Measurements from ENCODE around the gene GAA.

GAA gene

GRCh38 chr17:80070375-80071115 lies 30.8 kb upstream of the GAA start:
- Histone ChIP-seq H3K27me3 (ENCODE audit: insufficient read depth, poor library complexity, severe bottlenecking) (no peaks in the 10 kb centered on the region), H3K36me3 (ENCODE audit: low read depth) (no peaks in the 10 kb centered on the region), H3K4me3 (ENCODE audit: severe bottlenecking) (no peak overlapping the region), H3K9me3 (ENCODE audit: severe bottlenecking) (no peaks in the 10 kb centered on the region), H3K4me1 (ENCODE audit: insufficient read depth, poor library complexity, severe bottlenecking) (no peaks in the 10 kb centered on the region), H3K27ac (ENCODE audit: poor library complexity, severe bottlenecking) (no peak overlapping the region)
- no peak for TF ChIP-seq CTCF (IDR thresholded peaks at IDR 0.05; ENCODE audit: poor library complexity, severe bottlenecking)
- DNase-seq (ENCODE audit: low spot score) (no peak), ATAC-seq (ENCODE audit: low read depth) (no peak)

- TF ChIP-seq CTCF (IDR thresholded peaks at IDR 0.05; ENCODE audit: poor library complexity, severe bottlenecking), result no peak
- no peak overlapping the region for H3K27ac ChIP-seq (ENCODE audit: poor library complexity, severe bottlenecking)
- H3K27me3 ChIP-seq (ENCODE audit: insufficient read depth, poor library complexity, severe bottlenecking), result no peaks in the 10 kb centered on the region
- no peaks in the 10 kb centered on the region for H3K36me3 ChIP-seq (ENCODE audit: low read depth)
- H3K4me3 ChIP-seq (ENCODE audit: severe bottlenecking), result no peak overlapping the region
- no peaks in the 10 kb centered on the region for H3K9me3 ChIP-seq (ENCODE audit: severe bottlenecking)
- H3K4me1 ChIP-seq (ENCODE audit: insufficient read depth, poor library complexity, severe bottlenecking), result no peaks in the 10 kb centered on the region
- no peak for DNase-seq (ENCODE audit: low spot score)
- ATAC-seq (ENCODE audit: low read depth), result peak; percentile 12; the same call in 1 of the 3 replicates
Observed at GRCh38 chr17:80071116-80071841, 30.1 kb upstream of the GAA start.

- no peak overlapping the region for H3K27ac ChIP-seq (ENCODE audit: poor library complexity, severe bottlenecking)
- no peak for ATAC-seq (ENCODE audit: low read depth)
- H3K27me3 ChIP-seq (ENCODE audit: insufficient read depth, poor library complexity, severe bottlenecking), result no peaks in the 10 kb centered on the region
- H3K4me3 ChIP-seq (ENCODE audit: severe bottlenecking), result no peak overlapping the region
- H3K36me3 ChIP-seq (ENCODE audit: low read depth), result no peaks in the 10 kb centered on the region
- TF ChIP-seq CTCF (IDR thresholded peaks at IDR 0.05; ENCODE audit: poor library complexity, severe bottlenecking), result no peak
- no peaks in the 10 kb centered on the region for H3K4me1 ChIP-seq (ENCODE audit: insufficient read depth, poor library complexity, severe bottlenecking)
- no peaks in the 10 kb centered on the region for H3K9me3 ChIP-seq (ENCODE audit: severe bottlenecking)
- no peak for DNase-seq (ENCODE audit: low spot score)
Observed at GRCh38 chr17:80072410-80072809, 29.0 kb upstream of the GAA start.

GRCh38 chr17:80080081-80080480 lies 21.3 kb upstream of the GAA start:
- no peaks in the 10 kb centered on the region for H3K27me3 ChIP-seq (ENCODE audit: insufficient read depth, poor library complexity, severe bottlenecking)

More at GRCh38 chr17:80080081-80080480, 21.3 kb upstream of the GAA start:
- H3K4me1 ChIP-seq (ENCODE audit: insufficient read depth, poor library complexity, severe bottlenecking), result no peaks in the 10 kb centered on the region
- no peak for TF ChIP-seq CTCF (IDR thresholded peaks at IDR 0.05; ENCODE audit: poor library complexity, severe bottlenecking)
- no peaks in the 10 kb centered on the region for H3K9me3 ChIP-seq (ENCODE audit: severe bottlenecking)
- H3K4me3 ChIP-seq (ENCODE audit: severe bottlenecking), result no peak overlapping the region
- ATAC-seq (ENCODE audit: low read depth) (no peak), DNase-seq (ENCODE audit: low spot score) (no peak)
- H3K27ac ChIP-seq (ENCODE audit: poor library complexity, severe bottlenecking), result no peak overlapping the region
- no peaks in the 10 kb centered on the region for H3K36me3 ChIP-seq (ENCODE audit: low read depth)

Data from RWPE2 (cell line).